ENCODE data around the gene PIK3AP1.

DNA sequence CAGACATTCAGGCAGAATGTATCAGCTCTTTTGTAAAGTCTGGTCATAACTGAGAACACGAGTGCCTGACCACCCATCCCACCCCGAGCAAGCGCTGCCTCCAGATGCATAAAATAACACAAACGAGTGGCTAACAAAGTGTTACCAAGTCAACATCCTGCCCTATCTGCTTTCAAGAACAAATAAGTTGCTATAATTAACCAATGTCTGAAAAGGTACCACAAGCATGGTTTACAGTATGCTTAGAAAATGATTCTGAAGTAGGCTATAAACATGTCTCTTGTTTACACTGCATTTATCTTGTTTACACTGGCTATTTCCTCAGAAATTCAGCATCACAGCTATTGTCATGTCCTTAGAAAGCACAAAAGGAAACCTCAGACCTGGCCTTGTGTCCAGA lies 49.5 kb downstream of the PIK3AP1 start:
- no peak for TF ChIP-seq POLR2A (IDR thresholded peaks at IDR 0.05)
- TF ChIP-seq, protein P1, sequence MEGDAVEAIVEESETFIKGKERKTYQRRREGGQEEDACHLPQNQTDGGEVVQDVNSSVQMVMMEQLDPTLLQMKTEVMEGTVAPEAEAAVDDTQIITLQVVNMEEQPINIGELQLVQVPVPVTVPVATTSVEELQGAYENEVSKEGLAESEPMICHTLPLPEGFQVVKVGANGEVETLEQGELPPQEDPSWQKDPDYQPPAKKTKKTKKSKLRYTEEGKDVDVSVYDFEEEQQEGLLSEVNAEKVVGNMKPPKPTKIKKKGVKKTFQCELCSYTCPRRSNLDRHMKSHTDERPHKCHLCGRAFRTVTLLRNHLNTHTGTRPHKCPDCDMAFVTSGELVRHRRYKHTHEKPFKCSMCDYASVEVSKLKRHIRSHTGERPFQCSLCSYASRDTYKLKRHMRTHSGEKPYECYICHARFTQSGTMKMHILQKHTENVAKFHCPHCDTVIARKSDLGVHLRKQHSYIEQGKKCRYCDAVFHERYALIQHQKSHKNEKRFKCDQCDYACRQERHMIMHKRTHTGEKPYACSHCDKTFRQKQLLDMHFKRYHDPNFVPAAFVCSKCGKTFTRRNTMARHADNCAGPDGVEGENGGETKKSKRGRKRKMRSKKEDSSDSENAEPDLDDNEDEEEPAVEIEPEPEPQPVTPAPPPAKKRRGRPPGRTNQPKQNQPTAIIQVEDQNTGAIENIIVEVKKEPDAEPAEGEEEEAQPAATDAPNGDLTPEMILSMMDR (IDR thresholded peaks at IDR 0.05) = no peak
